ENCODE data around the gene SERTAD3. TPM values are rescaled to one million over a fixed set of nuclear protein-coding genes. Genes with fewer than 3 reads are reported as not detected.
"Not testable (repeated sequence)": the region's sequence is repeated elsewhere in the genome, so short reads cannot be mapped to it uniquely, and the experiment has no call there.

Gene SERTAD3
- polyA plus RNA-seq, 2 of the 4 experiments (the other 2 are of a cell fraction) = 39.7 to 40.2 TPM

DNA sequence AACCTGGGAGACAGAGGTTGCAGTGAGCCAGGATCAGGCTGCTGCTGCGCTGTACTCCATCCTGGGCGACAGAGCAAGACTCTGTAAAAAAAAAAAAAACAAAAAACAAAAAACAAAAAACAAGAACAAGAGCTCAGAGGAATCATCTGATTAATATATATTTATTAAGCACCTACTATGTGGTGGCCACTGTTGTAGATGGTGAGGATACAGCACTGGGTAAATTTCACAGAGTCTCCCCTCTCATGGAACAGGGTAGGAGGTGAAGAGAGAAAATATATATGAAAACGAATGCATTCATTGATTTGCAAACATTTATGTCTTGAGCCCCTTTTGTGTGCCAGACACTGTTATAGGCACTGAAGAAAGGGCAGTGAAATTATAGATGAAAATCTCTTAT is 12.4 kb downstream of the SERTAD3 start (continued):
- no peak for TF ChIP-seq ATOH8 (CRISPR knock-in tag; IDR thresholded peaks at IDR 0.05; ENCODE audit: low read depth)

DNA sequence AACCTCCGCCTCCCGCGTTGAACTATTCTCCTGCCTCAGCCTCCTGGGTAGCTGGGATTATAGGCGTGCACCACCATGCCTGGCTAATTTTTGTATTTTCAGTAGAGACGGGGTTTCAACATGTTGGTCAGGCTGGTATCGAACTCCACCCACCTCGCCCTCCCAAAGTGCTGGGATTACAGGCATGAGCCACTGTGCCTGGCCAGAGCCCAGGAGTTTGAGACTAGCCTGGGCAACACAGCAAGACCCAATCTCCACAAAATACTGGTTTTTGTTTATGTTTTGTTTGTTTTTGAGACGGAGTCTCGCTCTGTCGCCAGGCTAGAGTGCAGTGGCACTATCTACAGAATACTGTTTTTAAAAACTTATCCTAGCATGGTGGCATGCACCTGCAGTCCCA is 13.9 kb downstream of the SERTAD3 start:
- H3K9me3 ChIP-seq; H3K4me2 ChIP-seq; H3K4me3 ChIP-seq; ATAC-seq; H3K27ac ChIP-seq; FAIRE-seq; DNase-seq (ENCODE audit: low read depth in 1 of 2, low spot score in 1 of 2): not testable (repeated sequence)
- WGBS (ENCODE audit: missing lambda C conversion rate) = 97% methylated on average over 10 of the region's 10 CpGs
- H3K4me1 ChIP-seq = peaks cover 27% of the 10 kb centered on the region
- POLR2A ChIA-PET = interaction anchor here (0.7 to 4.6 kb wide), 3 partner anchors 9 to 27 kb away, joined by 7 to 79 read pairs (median 7); partner anchors contain the start of gene SERTAD3
- CTCF ChIA-PET = interaction anchor here (0.6 to 46.6 kb wide), 7 partner anchors 7 to 252 kb away, joined by 3 to 950 read pairs (median 4); partner anchors contain the start of genes BLVRB, PRX, SERTAD1 and SERTAD3

GRCh38 chr19:40428197-40428596 is 15.9 kb downstream of the SERTAD3 start:
- H3K9me3 ChIP-seq; DNase-seq (ENCODE audit: low read depth in 1 of 2, low spot score in 1 of 2); FAIRE-seq; ATAC-seq; H3K27ac ChIP-seq; H3K4me2 ChIP-seq; H3K4me3 ChIP-seq: not testable (repeated sequence)
- TF ChIP-seq CEBPB (IDR thresholded peaks at IDR 0.05) = peak; percentile 30 to 46; a peak in 2 of 4 replicates
- WGBS (ENCODE audit: missing lambda C conversion rate) = 97% methylated on average over 7 of the region's 7 CpGs
- peaks cover 26% of the 10 kb centered on the region for H3K4me1 ChIP-seq
- ChIA-PET POLR2A (interaction anchor here (0.6 kb wide), 1 partner anchor 11 kb away, joined by 4 read pairs; no protein-coding TSS in a partner anchor), CTCF (interaction anchor here (1.6 to 46.6 kb wide), 3 partner anchors 5 to 25 kb away, joined by 6 to 950 read pairs (median 950); partner anchors contain the start of genes BLVRB, PRX, SERTAD1 and SERTAD3)

GRCh38 chr19:40425450-40426287 is 18.5 kb downstream of the SERTAD3 start, which contains the start of gene SERTAD1:
Gene SERTAD1, minus strand, starts transcription at chr19:40425992. Its CDS starts 2,446 bp downstream, at chr19:40423546.
- peak within 1 kb of the TSS; percentile 98 for H3K4me2 ChIP-seq
- no peaks in the 10 kb centered on the region for H3K9me3 ChIP-seq
- peak within 1 kb of the TSS; percentile 93 to 94 for H3K27ac ChIP-seq
- peak; percentile 78 to 85 for ATAC-seq
- WGBS (ENCODE audit: missing lambda C conversion rate) = under 1% methylated on average over 54 of the region's 75 CpGs
- DNase-seq (ENCODE audit: low read depth in 1 of 2, low spot score in 1 of 2) = peak; percentile 100
- H3K4me3 ChIP-seq = peak within 1 kb of the TSS; percentile 66
- POLR2A ChIA-PET = interaction anchor here (0.5 to 5.8 kb wide), 44 partner anchors 9 to 990 kb away, joined by 3 to 208 read pairs (median 4); partner anchors contain the start of genes ACTMAP, BLVRB, C19orf47 and PLD3
- FAIRE-seq = peak; percentile 100
- CTCF ChIA-PET = interaction anchor here (0.7 to 46.6 kb wide), 26 partner anchors 2 to 221 kb away, joined by 3 to 950 read pairs (median 4); partner anchors contain the start of genes BLVRB, PRX, SERTAD1 and SERTAD3
- H3K4me1 ChIP-seq = peaks cover 25% of the 10 kb centered on the region
- TF ChIP-seq BHLHE40 (IDR thresholded peaks at IDR 0.05; ENCODE audit: low read depth, low read length) = peak; percentile 40; the same call in 1 of the 2 replicates
- 0 out of 2 replicates have a peak, but pooled peaks have one; percentile 31 for TF ChIP-seq KDM5A (IDR thresholded peaks at IDR 0.05)
- TF ChIP-seq, protein P1, sequence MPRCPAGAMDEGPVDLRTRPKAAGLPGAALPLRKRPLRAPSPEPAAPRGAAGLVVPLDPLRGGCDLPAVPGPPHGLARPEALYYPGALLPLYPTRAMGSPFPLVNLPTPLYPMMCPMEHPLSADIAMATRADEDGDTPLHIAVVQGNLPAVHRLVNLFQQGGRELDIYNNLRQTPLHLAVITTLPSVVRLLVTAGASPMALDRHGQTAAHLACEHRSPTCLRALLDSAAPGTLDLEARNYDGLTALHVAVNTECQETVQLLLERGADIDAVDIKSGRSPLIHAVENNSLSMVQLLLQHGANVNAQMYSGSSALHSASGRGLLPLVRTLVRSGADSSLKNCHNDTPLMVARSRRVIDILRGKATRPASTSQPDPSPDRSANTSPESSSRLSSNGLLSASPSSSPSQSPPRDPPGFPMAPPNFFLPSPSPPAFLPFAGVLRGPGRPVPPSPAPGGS (IDR thresholded peaks at IDR 0.05) = peak; percentile 99
- no peak for TF ChIP-seq CBX8 (IDR thresholded peaks at IDR 0.05)
- peak; percentile 100 for TF ChIP-seq CTCF (IDR thresholded peaks at IDR 0.05)
- peak; percentile 85; the same call in 1 of the 2 replicates for TF ChIP-seq MAX (IDR thresholded peaks at IDR 0.05)
- TF ChIP-seq POLR2A (IDR thresholded peaks at IDR 0.05; ENCODE audit: low read length) = peak; percentile 99
- no peak for TF ChIP-seq USF2 (IDR thresholded peaks at IDR 0.05)
- no peak for TF ChIP-seq ZFP36 (IDR thresholded peaks at IDR 0.05; ENCODE audit: borderline replicate concordance, partially characterized antibody)
- 0 out of 2 replicates have a peak, but pooled peaks have one; percentile 13 for TF ChIP-seq E2F6 (IDR thresholded peaks at IDR 0.05; ENCODE audit: borderline replicate concordance, low read depth)
- TF ChIP-seq HDAC2 (IDR thresholded peaks at IDR 0.05) = no peak
- TF ChIP-seq ZNF302 (CRISPR knock-in tag; IDR thresholded peaks at IDR 0.05) = no peak
- TF ChIP-seq JUN (IDR thresholded peaks at IDR 0.05) = peak; percentile 97 to 98
- no peak for TF ChIP-seq FOSB (CRISPR knock-in tag; IDR thresholded peaks at IDR 0.05)
- no peak for TF ChIP-seq HOXB13 (CRISPR knock-in tag; IDR thresholded peaks at IDR 0.05; ENCODE audit: low read depth)
- no peak for TF ChIP-seq CBX2 (IDR thresholded peaks at IDR 0.05; ENCODE audit: borderline replicate concordance, low read depth)
- peak; percentile 11 to 73; a peak in 4 of 5 replicates for TF ChIP-seq RAD21 (conservative IDR thresholded peaks at IDR 0.05 in 1 of 2, IDR thresholded peaks at IDR 0.05 in 1 of 2)
- TF ChIP-seq NR3C1 (IDR thresholded peaks at IDR 0.05) = no peak
- peak; percentile 85 for TF ChIP-seq SMC3 (IDR thresholded peaks at IDR 0.05)

Measured in A549 (cell line).